Smooth muscle cell (in vitro differentiated cells): ENCODE data around the gene PPM1L. TPM values are rescaled to one million over a fixed set of nuclear protein-coding genes. Genes with fewer than 3 reads are reported as not detected.

Experiments
- DNase-seq: peaks from one replicate; lab custom pipeline; 2025; ENCODE audit not compliant: unreplicated experiment; lab: John Stamatoyannopoulos, UW
- H2AFZ ChIP-seq: fragments of 200-600 bp; sonication (generic); 2 replicates; pipeline ENCODE4 v1.6.0; 2016; ENCODE audit warnings: antibody characterized with exemption, low read depth, mild to moderate bottlenecking
- H3F3A ChIP-seq: fragments of 200-600 bp; sonication (generic); 2 replicates; pipeline ENCODE4 v1.6.0; 2017; ENCODE audit warnings: antibody characterized with exemption, low read depth
- H3K27ac ChIP-seq: fragments of 200-600 bp; sonication (generic); 2 replicates; pipeline ENCODE4 v1.5.1; 2016; ENCODE audit warnings: low read depth, mild to moderate bottlenecking
- H3K27me3 ChIP-seq: fragments of 200-600 bp; sonication (generic); 2 replicates; pipeline ENCODE4 v1.6.1; 2016; ENCODE audit warnings: low read depth, mild to moderate bottlenecking
- H3K36me3 ChIP-seq: fragments of 200-600 bp; sonication (generic); 2 replicates; pipeline ENCODE4 v1.5.1; 2016; ENCODE audit warnings: low read depth
- H3K4me1 ChIP-seq: fragments of 200-600 bp; sonication (generic); 2 replicates; pipeline ENCODE4 v1.5.1; 2016; ENCODE audit warnings: low read depth
- H3K4me2 ChIP-seq: fragments of 200-600 bp; sonication (generic); 2 replicates; pipeline ENCODE4 v1.6.0; 2016; ENCODE audit warnings: mild to moderate bottlenecking
- H3K4me3 ChIP-seq: fragments of 200-600 bp; sonication (generic); 2 replicates; pipeline ENCODE4 v1.5.1; 2016; ENCODE audit warnings: mild to moderate bottlenecking
- H3K79me2 ChIP-seq: fragments of 200-600 bp; sonication (generic); 2 replicates; pipeline ENCODE4 v1.6.0; 2016; ENCODE audit warnings: low read depth, mild to moderate bottlenecking
- H3K9ac ChIP-seq: fragments of 200-600 bp; sonication (generic); 2 replicates; pipeline ENCODE4 v1.6.0; 2016; ENCODE audit warnings: low read depth
- H3K9me3 ChIP-seq: fragments of 200-600 bp; sonication (generic); replicated peaks from 2 replicates; pipeline ENCODE4 v1.5.1; 2016; ENCODE audit warnings: low read depth
- H4K20me1 ChIP-seq: fragments of 200-600 bp; sonication (generic); 2 replicates; pipeline ENCODE4 v1.6.0; 2016; ENCODE audit warnings: low read depth
- CTCF ChIP-seq: fragments of 200-600 bp; sonication (generic); IDR thresholded peaks from 2 replicates; pipeline ENCODE4 v1.5.1; 2017; ENCODE audit warnings: borderline replicate concordance, mild to moderate bottlenecking, antibody characterized with exemption; ENCODE audit not compliant: insufficient read depth, poor library complexity, severe bottlenecking
- WGBS: methylation state at CpG from one replicate; pipeline ENCODE4 v1.1.7; 2016; ENCODE audit warnings: low lambda C conversion rate; 5-methylcytosine and 5-hydroxymethylcytosine counted together
- polyA plus RNA-seq: library from polyadenylated mRNA; unstranded; fragments of >200 nt; fragmentation: Nextera tagmentation; extraction: Ambion mirVana; gene quantifications from 2 replicates; pipeline ENCODE4 v1.2.1, GENCODE V29; 2016
- total RNA-seq: library from RNA; depleted of rRNA; stranded (reverse); fragments of >200 nt; gene quantifications from 2 replicates; pipeline ENCODE4 v1.2.3, GENCODE V29; 2014

Gene PPM1L
- total and polyA plus RNA-seq, 2 experiments from 2014 or later, result 0.14 to 1.9 TPM

DNA sequence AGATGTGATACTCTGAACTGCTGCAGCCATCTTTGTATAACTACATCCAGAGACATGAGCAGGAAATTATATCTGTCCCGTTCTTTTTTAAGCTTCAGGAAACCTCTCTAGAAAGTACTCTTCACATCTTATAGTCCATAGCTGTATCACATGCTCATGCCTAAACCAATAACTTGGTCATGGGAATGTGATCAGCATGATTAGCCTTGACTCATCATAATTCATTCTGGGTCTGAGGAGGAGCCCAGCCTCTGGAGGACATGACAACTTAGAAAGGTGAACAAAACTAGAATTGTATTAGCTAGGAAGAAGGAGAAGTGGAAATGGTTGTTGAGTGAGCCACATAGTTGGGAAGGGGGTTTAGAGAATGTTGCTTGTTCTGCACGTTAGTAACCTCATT is 12.9 kb downstream of the PPM1L start:
- no peaks in the 10 kb centered on the region for H3K79me2 ChIP-seq
- WGBS, result 96% methylated on average over 2 of the region's 2 CpGs
- H3K36me3 ChIP-seq, result no peaks in the 10 kb centered on the region
- H3K4me1 ChIP-seq, result no peaks in the 10 kb centered on the region
- H3K4me3 ChIP-seq, result no peak overlapping the region
- H3K27me3 ChIP-seq, result no peaks in the 10 kb centered on the region
- TF ChIP-seq CTCF, result no peak
- no peak overlapping the region for H3K9ac ChIP-seq
- H3K27ac ChIP-seq, result no peak overlapping the region
- no peak overlapping the region for H2AFZ ChIP-seq
- H3K4me2 ChIP-seq, result no peak overlapping the region
- no peaks in the 10 kb centered on the region for H3K9me3 ChIP-seq
- DNase-seq, result no peak
- H4K20me1 ChIP-seq, result no peaks in the 10 kb centered on the region
- no peaks in the 10 kb centered on the region for H3F3A ChIP-seq

GRCh38 chr3:160771811-160772459 is 15.9 kb downstream of the PPM1L start:
- Histone ChIP-seq H3K27ac (no peak overlapping the region), H3K79me2 (no peaks in the 10 kb centered on the region)
- WGBS, result 24% methylated on average over 1 of the region's 1 CpG

GRCh38 chr3:160773722-160774121 is 17.7 kb downstream of the PPM1L start:
- no peaks in the 10 kb centered on the region for H3F3A ChIP-seq
- H4K20me1 ChIP-seq, result no peaks in the 10 kb centered on the region
- no peak overlapping the region for H3K27ac ChIP-seq
- no peak overlapping the region for H2AFZ ChIP-seq
- H3K36me3 ChIP-seq, result no peaks in the 10 kb centered on the region
- DNase-seq, result no peak
- no peaks in the 10 kb centered on the region for H3K4me1 ChIP-seq
- H3K9ac ChIP-seq, result no peak overlapping the region
- H3K27me3 ChIP-seq, result no peaks in the 10 kb centered on the region
- no peak for TF ChIP-seq CTCF
- H3K9me3 ChIP-seq, result no peaks in the 10 kb centered on the region
- no peak overlapping the region for H3K4me3 ChIP-seq
- H3K4me2 ChIP-seq, result no peak overlapping the region
- H3K79me2 ChIP-seq, result no peaks in the 10 kb centered on the region

More at GRCh38 chr3:160771811-160772459, 15.9 kb downstream of the PPM1L start:
- H3F3A ChIP-seq, result no peaks in the 10 kb centered on the region
- H3K27me3 ChIP-seq, result no peaks in the 10 kb centered on the region
- H2AFZ ChIP-seq, result no peak overlapping the region
- DNase-seq, result no peak
- peak overlapping the region; percentile 5 for H3K4me2 ChIP-seq
- TF ChIP-seq CTCF, result no peak
- H4K20me1 ChIP-seq, result no peaks in the 10 kb centered on the region
- H3K9me3 ChIP-seq, result no peaks in the 10 kb centered on the region
- no peak overlapping the region for H3K9ac ChIP-seq
- no peaks in the 10 kb centered on the region for H3K4me1 ChIP-seq
- no peaks in the 10 kb centered on the region for H3K36me3 ChIP-seq
- H3K4me3 ChIP-seq, result no peak overlapping the region

- no peaks in the 10 kb centered on the region for H3K27me3 ChIP-seq
- H4K20me1 ChIP-seq, result no peaks in the 10 kb centered on the region
- H3K4me3 ChIP-seq, result no peak overlapping the region
- H2AFZ ChIP-seq, result no peak overlapping the region
- H3K9ac ChIP-seq, result no peak overlapping the region
- no peak overlapping the region for H3K27ac ChIP-seq
- TF ChIP-seq CTCF, result no peak
- no peaks in the 10 kb centered on the region for H3K9me3 ChIP-seq
- no peak for DNase-seq
- no peaks in the 10 kb centered on the region for H3F3A ChIP-seq
- no peak overlapping the region for H3K4me2 ChIP-seq
- H3K4me1 ChIP-seq, result no peaks in the 10 kb centered on the region
- H3K36me3 ChIP-seq, result no peaks in the 10 kb centered on the region
- H3K79me2 ChIP-seq, result no peaks in the 10 kb centered on the region
- WGBS, result 96% methylated on average over 3 of the region's 3 CpGs
Measured at GRCh38 chr3:160774172-160774571, 18.1 kb downstream of the PPM1L start.
